GM12878 (cell line): ENCODE measurements around the gene SORCS2. TPM values are rescaled to one million over a fixed set of nuclear protein-coding genes. Genes with fewer than 3 reads are reported as not detected.

Experiments used
- ATAC-seq: fragments of 200-7000 bp; cut with Tn5 transposase; 3 replicates; pipeline ENCODE4 v1.9.1; 2020; ENCODE audit warnings: mild to moderate bottlenecking, moderate library complexity
- BruUV-seq: library from RNA; stranded (reverse); fragments of 400-500 nt; replicated peaks from 2 replicates; lab custom pipeline; 2021; lab: Mats Ljungman, UMichigan
- CTCF ChIA-PET: fragments of 300-600 bp; sonication (Branson Sonifier 250); formaldehyde crosslinking; extraction: SDS; loops from one replicate; lab custom pipeline; 2021; ENCODE audit warnings: inconsistent platforms; lab: Yijun Ruan, JAX
- POLR2A ChIA-PET: fragments of 350-600 bp; formaldehyde crosslinking; extraction: SDS; loops from one replicate; lab custom pipeline; 2021; ENCODE audit warnings: inconsistent platforms; lab: Charles Lee
- RAD21 ChIA-PET: fragments of 300-600 bp; sonication (Branson Sonifier 250); formaldehyde crosslinking; loops from one replicate; lab custom pipeline; 2023; ENCODE audit warnings: antibody characterized with exemption; ENCODE audit not compliant: unreplicated experiment; lab: Charles Lee
- SMC1A ChIA-PET: fragments of 300-600 bp; sonication (Branson Sonifier 250); formaldehyde crosslinking; loops from one replicate; lab custom pipeline; 2023; ENCODE audit not compliant: unreplicated experiment, uncharacterized antibody; lab: Charles Lee
- DNase-seq: peaks from one replicate; pipeline ENCODE4 v3.0.0-alpha.2; 2011; ENCODE audit warnings: low read depth, low spot score
- FAIRE-seq: peaks from 3 replicates; lab custom pipeline; 2011; peaks lifted over from hg19 to GRCh38; lab: Jason Lieb, UNC
- H2AFZ ChIP-seq: 2 replicates; pipeline ENCODE4 v1.6.0; 2011; ENCODE audit warnings: low read depth, low read length, control low read depth; ENCODE audit not compliant: control insufficient read depth
- H3K27ac ChIP-seq: 2 replicates; pipeline ENCODE4 v1.5.1; 2011; ENCODE audit warnings: control low read depth; ENCODE audit not compliant: control insufficient read depth, insufficient read depth
- H3K27me3 ChIP-seq, 2 experiments: replicated peaks in 1 of 2; 2 replicates each; pipeline versions ENCODE4 v1.6.0 to v1.6.1; 2011; ENCODE audit warnings: low read length in 1 of 2; ENCODE audit not compliant: control insufficient read depth in 2 of 2, insufficient read depth in 2 of 2
- H3K36me3 ChIP-seq, 2 experiments: 2 replicates each; pipeline ENCODE4 v1.5.1; 2011; ENCODE audit warnings: low read length in 1 of 2; ENCODE audit not compliant: control insufficient read depth in 2 of 2, insufficient read depth in 2 of 2
- H3K4me1 ChIP-seq: 2 replicates; pipeline ENCODE4 v1.6.1; 2011; ENCODE audit warnings: mild to moderate bottlenecking, low read length, moderate library complexity, mixed read lengths; ENCODE audit not compliant: control insufficient read depth, insufficient read depth
- H3K4me2 ChIP-seq: 2 replicates; pipeline ENCODE4 v1.6.0; 2011; ENCODE audit warnings: control low read depth; ENCODE audit not compliant: control insufficient read depth, insufficient read depth
- H3K4me3 ChIP-seq: fragments of 200-600 bp; sonication (generic); 2 replicates; pipeline ENCODE4 v1.5.1; 2016
- H3K79me2 ChIP-seq: 2 replicates; pipeline ENCODE4 v1.6.0; 2011; ENCODE audit warnings: low read length; ENCODE audit not compliant: control insufficient read depth, insufficient read depth
- H3K9ac ChIP-seq: 2 replicates; pipeline ENCODE4 v1.8.0; 2011; ENCODE audit warnings: low read length, control low read depth, mixed read lengths; ENCODE audit not compliant: control insufficient read depth, insufficient read depth
- H3K9me3 ChIP-seq: replicated peaks from 3 replicates; pipeline ENCODE4 v1.5.1; 2011; ENCODE audit warnings: mild to moderate bottlenecking, low read length; ENCODE audit not compliant: control insufficient read depth, insufficient read depth
- H4K20me1 ChIP-seq: 2 replicates; pipeline ENCODE4 v1.6.0; 2011; ENCODE audit not compliant: control insufficient read depth, insufficient read depth
- ATF7 ChIP-seq: fragments of 450-650 bp; IDR thresholded peaks from 2 replicates; pipeline ENCODE4 v1.6.1; 2016; ENCODE audit warnings: low read depth, mild to moderate bottlenecking
- EED ChIP-seq: sonication (generic); IDR thresholded peaks from 2 replicates; pipeline ENCODE4 v1.6.1; 2016; ENCODE audit warnings: antibody characterized with exemption, low read depth
- HCFC1 ChIP-seq: fragments of 150-350 bp; IDR thresholded peaks from 2 replicates; pipeline ENCODE4 v1.6.1; 2014; ENCODE audit warnings: low read length
- HDAC6 ChIP-seq: fragments of 200-600 bp; sonication (generic); IDR thresholded peaks from one replicate; pipeline ENCODE4 v1.8.0; 2017; ENCODE audit warnings: antibody characterized with exemption; ENCODE audit not compliant: unreplicated experiment
- HSF1 ChIP-seq: fragments of 150-350 bp; IDR thresholded peaks from 2 replicates; pipeline ENCODE4 v1.6.1; 2014; ENCODE audit warnings: mild to moderate bottlenecking, low read depth, low read length
- NFYA ChIP-seq: IDR thresholded peaks from 2 replicates; pipeline ENCODE4 v1.6.1; 2011; ENCODE audit warnings: low read depth, mild to moderate bottlenecking, low read length, improper control_type of control experiment, borderline replicate concordance
- NR2C2 ChIP-seq: IDR thresholded peaks from 2 replicates; pipeline ENCODE4 v1.6.1; 2011; ENCODE audit warnings: borderline replicate concordance, low read depth; ENCODE audit not compliant: control insufficient read depth, insufficient read length
- SIN3A ChIP-seq: IDR thresholded peaks from 2 replicates; pipeline ENCODE4 v1.6.1; 2012; ENCODE audit warnings: low read depth, low read length, improper control_type of control experiment
- SREBF1 ChIP-seq: IDR thresholded peaks from 2 replicates; pipeline ENCODE4 v1.6.1; 2012; ENCODE audit warnings: mild to moderate bottlenecking, low read length
- ZBTB11 ChIP-seq: fragments of 450-650 bp; formaldehyde crosslinking; IDR thresholded peaks from 2 replicates; pipeline ENCODE4 v1.5.0; 2022; ENCODE audit warnings: mild to moderate bottlenecking, missing genetic modification characterization
- ZZZ3 ChIP-seq: IDR thresholded peaks from 2 replicates; pipeline ENCODE4 v1.6.1; 2011; ENCODE audit warnings: low read depth; ENCODE audit not compliant: control insufficient read depth, insufficient read length
- WGBS: methylation state at CpG from one replicate; pipeline ENCODE4 v1.1.6; 2016; ENCODE audit warnings: low lambda C conversion rate; ENCODE audit not compliant: insufficient replicate concordance, insufficient coverage; ENCODE audit errors: missing lambda C conversion rate; 5-methylcytosine and 5-hydroxymethylcytosine counted together
- in situ Hi-C: fragments of 300-500 bp; cut with MboI; formaldehyde crosslinking; loops from 9 replicates; pipeline ENCODE4 v1.14.3; 2018; ENCODE audit warnings: mixed read lengths
- intact Hi-C: fragments of 100-400 bp; cut with micrococcal nuclease; formaldehyde crosslinking; loops from one replicate; pipeline ENCODE4 v1.14.2; 2022; ENCODE audit not compliant: unreplicated experiment
- polyA plus RNA-seq, 11 experiments: library from polyadenylated mRNA; depleted of rRNA in 4 of 11; unstranded in 6 of 11; stranded (reverse) in 5 of 11; fragments of >200 nt; fragmentation: Nextera tagmentation in 4 of 11; fragmentation: Illumina TruSeq in 1 of 11; extraction: Ambion mirVana in 4 of 11; extraction: Trizol in 1 of 11; gene quantifications; 1 replicate in 1 of 11; 2 replicates in 10 of 11; pipeline versions ENCODE4 v1.2.1 to v1.2.3, GENCODE V29; 2011 to 2016; ENCODE audit warnings: inconsistent platforms in 2 of 11, missing spikeins in 2 of 11, low read depth in 1 of 11
- total RNA-seq, 4 experiments: library from RNA; depleted of rRNA in 3 of 4; stranded (reverse); fragments of >200 nt in 3 of 4; fragmentation: Illumina TruSeq in 1 of 4; extraction: Trizol in 1 of 4; gene quantifications; 2 replicates each; pipeline versions ENCODE4 v1.2.1 to v1.2.3, GENCODE V29; 2013 to 2021
- TF ChIP-seq, protein P1 (sequence below): IDR thresholded peaks from 2 replicates; pipeline ENCODE4 v1.6.1; 2012; ENCODE audit warnings: improper control_type of control experiment, low read depth, low read length; ENCODE audit not compliant: insufficient replicate concordance

SORCS2 gene
- total and polyA plus RNA-seq, 10 of the 15 experiments (the other 5 are each of a cell fraction or from before 2014, with no cell fraction given), result 0.01 to 0.15 (median 0.05) TPM; not detected in 5

DNA sequence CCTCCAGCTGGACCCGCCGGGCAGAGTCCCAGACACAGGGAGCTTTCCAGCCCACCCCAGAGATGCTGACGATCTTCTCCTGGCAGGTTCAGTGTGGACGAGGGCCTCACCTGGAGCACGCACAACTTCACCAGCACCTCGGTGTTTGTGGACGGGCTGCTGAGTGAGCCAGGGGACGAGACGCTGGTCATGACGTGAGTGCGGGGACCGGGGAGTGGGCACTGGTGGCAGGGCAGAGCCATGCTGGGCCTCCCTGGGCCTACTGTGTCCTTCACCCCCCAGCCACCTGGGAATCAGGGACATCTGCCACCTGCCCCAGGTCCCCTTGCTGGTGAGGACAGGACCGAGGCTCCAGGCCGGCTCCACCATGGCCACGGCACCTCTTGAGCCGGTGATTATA lies 511.8 kb downstream of the SORCS2 start:
- intact Hi-C loops, result no loop called here
- CTCF ChIA-PET, result interaction anchor here (1.0 kb wide), 1 partner anchor 98 kb away, joined by 3 read pairs; no protein-coding TSS in a partner anchor
- no peaks in the 10 kb centered on the region for H4K20me1 ChIP-seq
- RAD21 ChIA-PET, result no interaction called here
- WGBS, result 59% methylated on average over 16 of the region's 16 CpGs
- FAIRE-seq (no peak), ATAC-seq (no peak), DNase-seq (no peak)
- no peaks in the 10 kb centered on the region for H3K79me2 ChIP-seq
- no TSS peak for BruUV-seq
- no peaks in the 10 kb centered on the region for H3K4me1 ChIP-seq
- no peaks in the 10 kb centered on the region for H3K27me3 ChIP-seq
- H3K9ac ChIP-seq, result no peak overlapping the region
- no peaks in the 10 kb centered on the region for H3K36me3 ChIP-seq
- no peak overlapping the region for H3K4me3 ChIP-seq
- POLR2A ChIA-PET, result no interaction called here
- SMC1A ChIA-PET, result no interaction called here
- no peak overlapping the region for H3K4me2 ChIP-seq
- H2AFZ ChIP-seq, result no peak overlapping the region
- H3K27ac ChIP-seq, result no peak overlapping the region
- H3K9me3 ChIP-seq, result no peaks in the 10 kb centered on the region
- in situ Hi-C loops, result no loop called here
- TF ChIP-seq ATF7 (no peak), NR2C2 (no peak), ZZZ3 (no peak), HCFC1 (no peak), SREBF1 (no peak), EED (no peak), HSF1 (no peak), HDAC6 (no peak), SIN3A (no peak), NFYA (no peak), ZBTB11 (no peak)
- TF ChIP-seq, protein P1, sequence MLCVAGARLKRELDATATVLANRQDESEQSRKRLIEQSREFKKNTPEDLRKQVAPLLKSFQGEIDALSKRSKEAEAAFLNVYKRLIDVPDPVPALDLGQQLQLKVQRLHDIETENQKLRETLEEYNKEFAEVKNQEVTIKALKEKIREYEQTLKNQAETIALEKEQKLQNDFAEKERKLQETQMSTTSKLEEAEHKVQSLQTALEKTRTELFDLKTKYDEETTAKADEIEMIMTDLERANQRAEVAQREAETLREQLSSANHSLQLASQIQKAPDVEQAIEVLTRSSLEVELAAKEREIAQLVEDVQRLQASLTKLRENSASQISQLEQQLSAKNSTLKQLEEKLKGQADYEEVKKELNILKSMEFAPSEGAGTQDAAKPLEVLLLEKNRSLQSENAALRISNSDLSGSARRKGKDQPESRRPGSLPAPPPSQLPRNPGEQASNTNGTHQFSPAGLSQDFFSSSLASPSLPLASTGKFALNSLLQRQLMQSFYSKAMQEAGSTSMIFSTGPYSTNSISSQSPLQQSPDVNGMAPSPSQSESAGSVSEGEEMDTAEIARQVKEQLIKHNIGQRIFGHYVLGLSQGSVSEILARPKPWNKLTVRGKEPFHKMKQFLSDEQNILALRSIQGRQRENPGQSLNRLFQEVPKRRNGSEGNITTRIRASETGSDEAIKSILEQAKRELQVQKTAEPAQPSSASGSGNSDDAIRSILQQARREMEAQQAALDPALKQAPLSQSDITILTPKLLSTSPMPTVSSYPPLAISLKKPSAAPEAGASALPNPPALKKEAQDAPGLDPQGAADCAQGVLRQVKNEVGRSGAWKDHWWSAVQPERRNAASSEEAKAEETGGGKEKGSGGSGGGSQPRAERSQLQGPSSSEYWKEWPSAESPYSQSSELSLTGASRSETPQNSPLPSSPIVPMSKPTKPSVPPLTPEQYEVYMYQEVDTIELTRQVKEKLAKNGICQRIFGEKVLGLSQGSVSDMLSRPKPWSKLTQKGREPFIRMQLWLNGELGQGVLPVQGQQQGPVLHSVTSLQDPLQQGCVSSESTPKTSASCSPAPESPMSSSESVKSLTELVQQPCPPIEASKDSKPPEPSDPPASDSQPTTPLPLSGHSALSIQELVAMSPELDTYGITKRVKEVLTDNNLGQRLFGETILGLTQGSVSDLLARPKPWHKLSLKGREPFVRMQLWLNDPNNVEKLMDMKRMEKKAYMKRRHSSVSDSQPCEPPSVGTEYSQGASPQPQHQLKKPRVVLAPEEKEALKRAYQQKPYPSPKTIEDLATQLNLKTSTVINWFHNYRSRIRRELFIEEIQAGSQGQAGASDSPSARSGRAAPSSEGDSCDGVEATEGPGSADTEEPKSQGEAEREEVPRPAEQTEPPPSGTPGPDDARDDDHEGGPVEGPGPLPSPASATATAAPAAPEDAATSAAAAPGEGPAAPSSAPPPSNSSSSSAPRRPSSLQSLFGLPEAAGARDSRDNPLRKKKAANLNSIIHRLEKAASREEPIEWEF, result no peak
